ENCODE results near the gene FSD1. TPM values are rescaled to one million over a fixed set of nuclear protein-coding genes. Genes with fewer than 3 reads are reported as not detected.
A peak's percentile ranks its signal among the peaks of the same experiment; 100 is the strongest.

Gene FSD1
- polyA plus RNA-seq, 1 experiment, result 6.8 TPM

GRCh38 chr19:4326215-4326836 is 21.9 kb downstream of the FSD1 start:
- no peak for DNase-seq (ENCODE audit: low read depth, low spot score)
- POLR2A ChIA-PET, result no interaction called here
- Histone ChIP-seq H3K4me3 (ENCODE audit: low read depth, low read length) (no peak overlapping the region), H3K27ac (ENCODE audit: low read depth, low read length) (no peak overlapping the region), H3K27me3 (ENCODE audit: control insufficient read depth, insufficient read depth, low read length) (no peaks in the 10 kb centered on the region), H3K9me3 (ENCODE audit: control insufficient read depth, insufficient read depth, low read length) (peaks cover 20% of the 10 kb centered on the region)
- no peak for TF ChIP-seq CTCF (IDR thresholded peaks at IDR 0.05; ENCODE audit: low read depth, low read length)
- CTCF ChIA-PET, result no interaction called here

DNA sequence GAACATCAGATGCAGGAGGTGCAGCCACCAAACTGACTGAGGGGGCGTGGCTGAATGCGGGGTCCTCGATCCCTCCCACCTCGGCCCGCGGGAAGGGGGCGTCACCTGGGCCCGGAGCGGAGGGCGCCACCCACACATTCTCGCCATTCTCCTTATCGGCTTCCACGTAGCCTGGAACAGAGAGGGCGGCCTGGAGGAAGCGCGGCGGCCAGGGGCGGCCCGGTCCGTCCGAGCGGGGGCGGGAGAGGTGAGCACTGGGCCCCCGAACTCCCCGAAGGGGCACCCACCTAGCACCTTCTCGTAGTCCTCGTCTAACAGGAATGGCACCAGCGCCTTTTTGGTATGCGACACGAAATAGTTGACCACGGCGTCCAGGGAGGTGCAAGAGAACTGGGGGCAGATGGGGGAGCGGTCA is 22.4 kb downstream of the FSD1 start:
- Histone ChIP-seq H3K27me3 (ENCODE audit: control insufficient read depth, insufficient read depth, low read length) (no peaks in the 10 kb centered on the region), H3K4me3 (ENCODE audit: low read depth, low read length) (peak overlapping the region; percentile 22; the same call in 1 of the 2 replicates), H3K9me3 (ENCODE audit: control insufficient read depth, insufficient read depth, low read length) (peaks cover 15% of the 10 kb centered on the region), H3K27ac (ENCODE audit: low read depth, low read length) (no peak overlapping the region)
- DNase-seq (ENCODE audit: low read depth, low spot score), result no peak
- POLR2A ChIA-PET, result no interaction called here
- no peak for TF ChIP-seq CTCF (IDR thresholded peaks at IDR 0.05; ENCODE audit: low read depth, low read length)
- CTCF ChIA-PET, result no interaction called here

- no peak overlapping the region for H3K27ac ChIP-seq (ENCODE audit: low read depth, low read length)
- POLR2A ChIA-PET, result interaction anchor here (1.0 to 1.5 kb wide), 2 partner anchors 10 to 16 kb away, joined by 3 to 9 read pairs; partner anchors contain the start of gene MPND
- H3K9me3 ChIP-seq (ENCODE audit: control insufficient read depth, insufficient read depth, low read length), result peaks cover 12% of the 10 kb centered on the region
- CTCF ChIA-PET, result no interaction called here
- H3K27me3 ChIP-seq (ENCODE audit: control insufficient read depth, insufficient read depth, low read length), result no peaks in the 10 kb centered on the region
- H3K4me3 ChIP-seq (ENCODE audit: low read depth, low read length), result peak overlapping the region; percentile 52
- no peak for DNase-seq (ENCODE audit: low read depth, low spot score)
- TF ChIP-seq CTCF (IDR thresholded peaks at IDR 0.05; ENCODE audit: low read depth, low read length), result no peak
These were observed 23.0 kb downstream of the FSD1 start for GRCh38 chr19:4327252-4327876.

DNA sequence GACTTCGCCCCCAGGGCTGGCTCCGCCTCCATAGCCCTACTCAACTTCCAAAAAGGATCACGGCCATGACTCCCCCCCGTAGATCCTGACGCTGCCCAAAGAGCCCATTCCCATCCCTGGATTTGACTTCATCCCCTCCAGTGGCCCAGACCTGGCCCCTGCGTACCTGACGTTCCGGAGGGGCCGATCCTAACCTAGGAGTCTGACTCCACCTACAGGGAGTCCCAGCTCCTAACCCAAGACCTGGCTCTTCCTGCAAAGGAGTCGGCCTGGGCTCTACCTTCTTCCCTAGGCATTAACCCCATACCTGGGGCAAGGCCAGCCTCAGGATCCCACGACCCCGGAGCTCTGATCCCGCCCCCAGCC is 23.5 kb downstream of the FSD1 start:
- Histone ChIP-seq H3K4me3 (ENCODE audit: low read depth, low read length) (peak overlapping the region; percentile 52), H3K27me3 (ENCODE audit: control insufficient read depth, insufficient read depth, low read length) (no peaks in the 10 kb centered on the region), H3K9me3 (ENCODE audit: control insufficient read depth, insufficient read depth, low read length) (peaks cover 10% of the 10 kb centered on the region; the same call in 1 of the 2 replicates), H3K27ac (ENCODE audit: low read depth, low read length) (no peak overlapping the region)
- CTCF ChIA-PET, result no interaction called here
- DNase-seq (ENCODE audit: low read depth, low spot score), result no peak
- TF ChIP-seq CTCF (IDR thresholded peaks at IDR 0.05; ENCODE audit: low read depth, low read length), result no peak
- POLR2A ChIA-PET, result interaction anchor here (0.6 to 1.5 kb wide), 3 partner anchors 10 to 305 kb away, joined by 3 to 9 read pairs (median 3); partner anchors contain the start of gene MPND

All from AG04450 (cell line).